Astrocyte of the spinal cord (primary cell): ENCODE results near the gene HHATL.

ENCODE experiments used
- DNase-seq: peaks from one replicate; pipeline ENCODE4 v3.0.0; 2011; ENCODE audit warnings: low read depth, low spot score
- H3K4me3 ChIP-seq: 2 replicates; pipeline ENCODE4 v1.5.1; 2011; ENCODE audit warnings: low read depth, mild to moderate bottlenecking, low read length, moderate library complexity
- CTCF ChIP-seq: IDR thresholded peaks from 2 replicates; pipeline ENCODE4 v1.5.1; 2012; ENCODE audit warnings: low read depth, mild to moderate bottlenecking, low read length, inconsistent platforms
- in situ Hi-C: cut with HindIII; loops from 2 replicates; pipeline ENCODE4 v1.10.0; 2017; ENCODE audit warnings: low sequenced_read_pairs

Gene HHATL

GRCh38 chr3:42734263-42734860 is 31.8 kb upstream of the HHATL start:
- TF ChIP-seq CTCF: no peak
- no peak overlapping the region for H3K4me3 ChIP-seq
- in situ Hi-C loops: no loop called here
- no peak for DNase-seq

DNA sequence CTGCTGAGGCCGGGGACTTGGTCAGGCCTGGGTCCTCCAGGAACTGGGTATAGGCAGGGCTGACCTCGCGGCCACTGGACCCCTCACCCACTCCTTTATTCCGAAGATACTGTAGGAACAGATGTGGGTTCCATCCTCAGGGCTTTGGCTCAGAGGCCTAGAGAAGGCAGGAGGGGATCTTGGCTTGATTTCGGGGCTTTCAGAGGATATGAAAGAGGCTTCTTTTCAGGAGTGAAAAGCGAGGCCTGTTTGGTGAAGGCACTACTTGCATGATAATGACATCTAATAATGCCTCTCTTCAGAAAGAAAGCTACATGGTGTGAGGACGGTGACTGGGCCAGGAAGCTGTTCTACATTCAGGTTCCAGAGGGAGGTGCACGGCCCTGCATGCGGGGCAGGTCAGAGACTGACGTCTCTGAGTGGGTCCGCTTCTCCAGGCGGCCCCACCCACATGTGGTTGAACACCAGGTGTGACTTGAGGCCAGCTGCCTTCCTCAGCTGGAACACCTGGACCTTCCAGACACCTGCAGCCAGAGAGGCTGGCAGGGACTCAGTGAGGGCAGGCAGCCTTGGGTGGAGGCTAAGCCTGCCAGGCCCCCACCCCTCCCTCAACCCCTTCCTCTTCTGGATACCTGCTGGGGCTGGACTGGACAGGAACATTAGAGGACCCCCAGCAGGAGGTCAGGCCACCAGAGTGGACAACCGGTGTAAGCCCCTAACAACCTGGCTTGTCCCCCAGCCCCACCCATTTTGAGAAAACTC is 31.1 kb upstream of the HHATL start:
- TF ChIP-seq CTCF: no peak
- in situ Hi-C loops: no loop called here
- no peak for DNase-seq
- no peak overlapping the region for H3K4me3 ChIP-seq

GRCh38 chr3:42732829-42733459 is 30.3 kb upstream of the HHATL start:
- DNase-seq: no peak
- TF ChIP-seq CTCF: peak; percentile 9
- in situ Hi-C loops: no loop called here
- no peak overlapping the region for H3K4me3 ChIP-seq

DNA sequence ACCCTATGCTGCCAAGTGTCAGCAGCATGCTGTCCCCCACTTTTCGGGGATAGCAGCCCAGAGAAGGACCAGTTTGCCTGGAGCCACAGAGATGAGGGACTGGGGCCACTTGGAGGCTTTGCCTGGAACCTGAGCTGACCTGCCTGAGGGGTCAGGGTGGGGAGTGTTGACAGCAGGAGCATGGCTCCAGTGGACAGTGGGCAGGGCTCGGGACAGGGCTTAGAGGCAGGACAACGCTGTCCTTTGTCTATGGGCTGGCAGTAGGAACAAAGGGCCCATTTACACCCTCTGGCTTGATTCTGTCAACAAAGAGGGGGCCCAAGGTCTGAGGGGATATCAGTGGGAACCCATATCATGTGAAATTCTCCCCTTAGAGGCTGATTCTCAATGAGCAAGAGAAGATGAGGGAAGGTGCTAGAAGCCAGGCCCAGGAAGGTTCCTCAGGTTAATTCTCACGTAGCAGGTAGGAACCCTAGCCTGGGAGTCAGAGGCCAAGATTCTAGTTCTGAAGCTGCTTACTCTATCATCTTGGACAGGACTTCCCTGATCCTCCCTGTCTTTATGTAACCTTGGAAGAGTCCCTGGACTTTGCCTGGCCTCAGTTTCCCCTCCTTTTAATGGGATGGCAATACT is 29.7 kb upstream of the HHATL start:
- in situ Hi-C loops: no loop called here
- TF ChIP-seq CTCF: no peak
- H3K4me3 ChIP-seq: no peak overlapping the region
- no peak for DNase-seq

- no peak overlapping the region for H3K4me3 ChIP-seq
- TF ChIP-seq CTCF: no peak
- in situ Hi-C loops: no loop called here
- DNase-seq: no peak
Measured at GRCh38 chr3:42731476-42732195, 29.0 kb upstream of the HHATL start.
